AG04449 (cell line): ENCODE results near the gene ELFN2.

Experiments
- CTCF ChIA-PET: fragments of 350-600 bp; formaldehyde crosslinking; extraction: SDS; loops from one replicate; lab custom pipeline; 2021; ENCODE audit warnings: antibody characterized with exemption; lab: Yijun Ruan, JAX
- POLR2A ChIA-PET: fragments of 400-600, 350-600 bp; formaldehyde crosslinking; extraction: SDS; loops from one replicate; lab custom pipeline; 2020; ENCODE audit warnings: antibody characterized with exemption, inconsistent platforms; lab: Yijun Ruan, JAX
- DNase-seq: peaks from one replicate; pipeline ENCODE4 v3.0.0-alpha.2; 2010; ENCODE audit warnings: low read depth, low spot score
- H3K4me3 ChIP-seq: 2 replicates; pipeline ENCODE4 v1.5.1; 2011; ENCODE audit warnings: low read depth, mild to moderate bottlenecking, control low read depth, low read length
- TF ChIP-seq, protein P1 (sequence below): IDR thresholded peaks from one replicate; pipeline ENCODE4 v1.5.1; 2011; ENCODE audit warnings: mild to moderate bottlenecking, moderate library complexity, low read length, control low read depth, inconsistent platforms; ENCODE audit not compliant: insufficient read depth; ENCODE audit errors: missing control alignments

ELFN2 gene

DNA sequence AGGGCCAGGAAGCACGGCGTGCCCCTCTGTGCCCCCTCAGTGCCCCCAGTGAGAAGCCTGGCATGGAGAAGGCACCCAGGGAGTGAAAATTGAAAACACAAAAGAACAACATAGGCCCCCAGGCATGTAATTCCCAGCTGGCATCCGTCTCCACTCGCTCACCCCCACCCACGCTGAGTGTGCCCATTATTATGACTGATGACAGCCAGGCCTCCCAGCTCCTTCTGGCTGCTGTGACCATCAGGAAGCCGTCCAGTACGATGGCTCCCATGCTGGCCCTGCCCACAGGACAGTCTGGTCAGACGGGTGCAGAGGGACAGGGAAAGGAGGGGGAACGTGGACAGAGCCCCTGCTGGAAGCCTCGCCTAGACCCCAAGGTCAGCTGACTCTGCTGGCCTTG lies 30.1 kb downstream of the ELFN2 start:
- CTCF ChIA-PET = interaction anchor here (1.5 to 2.0 kb wide), 2 partner anchors 20 to 32 kb away, joined by 3 to 6 read pairs; no protein-coding TSS in a partner anchor
- DNase-seq = no peak
- no peak overlapping the region for H3K4me3 ChIP-seq
- TF ChIP-seq, protein P1, sequence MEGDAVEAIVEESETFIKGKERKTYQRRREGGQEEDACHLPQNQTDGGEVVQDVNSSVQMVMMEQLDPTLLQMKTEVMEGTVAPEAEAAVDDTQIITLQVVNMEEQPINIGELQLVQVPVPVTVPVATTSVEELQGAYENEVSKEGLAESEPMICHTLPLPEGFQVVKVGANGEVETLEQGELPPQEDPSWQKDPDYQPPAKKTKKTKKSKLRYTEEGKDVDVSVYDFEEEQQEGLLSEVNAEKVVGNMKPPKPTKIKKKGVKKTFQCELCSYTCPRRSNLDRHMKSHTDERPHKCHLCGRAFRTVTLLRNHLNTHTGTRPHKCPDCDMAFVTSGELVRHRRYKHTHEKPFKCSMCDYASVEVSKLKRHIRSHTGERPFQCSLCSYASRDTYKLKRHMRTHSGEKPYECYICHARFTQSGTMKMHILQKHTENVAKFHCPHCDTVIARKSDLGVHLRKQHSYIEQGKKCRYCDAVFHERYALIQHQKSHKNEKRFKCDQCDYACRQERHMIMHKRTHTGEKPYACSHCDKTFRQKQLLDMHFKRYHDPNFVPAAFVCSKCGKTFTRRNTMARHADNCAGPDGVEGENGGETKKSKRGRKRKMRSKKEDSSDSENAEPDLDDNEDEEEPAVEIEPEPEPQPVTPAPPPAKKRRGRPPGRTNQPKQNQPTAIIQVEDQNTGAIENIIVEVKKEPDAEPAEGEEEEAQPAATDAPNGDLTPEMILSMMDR = no peak
- POLR2A ChIA-PET = no interaction called here

DNA sequence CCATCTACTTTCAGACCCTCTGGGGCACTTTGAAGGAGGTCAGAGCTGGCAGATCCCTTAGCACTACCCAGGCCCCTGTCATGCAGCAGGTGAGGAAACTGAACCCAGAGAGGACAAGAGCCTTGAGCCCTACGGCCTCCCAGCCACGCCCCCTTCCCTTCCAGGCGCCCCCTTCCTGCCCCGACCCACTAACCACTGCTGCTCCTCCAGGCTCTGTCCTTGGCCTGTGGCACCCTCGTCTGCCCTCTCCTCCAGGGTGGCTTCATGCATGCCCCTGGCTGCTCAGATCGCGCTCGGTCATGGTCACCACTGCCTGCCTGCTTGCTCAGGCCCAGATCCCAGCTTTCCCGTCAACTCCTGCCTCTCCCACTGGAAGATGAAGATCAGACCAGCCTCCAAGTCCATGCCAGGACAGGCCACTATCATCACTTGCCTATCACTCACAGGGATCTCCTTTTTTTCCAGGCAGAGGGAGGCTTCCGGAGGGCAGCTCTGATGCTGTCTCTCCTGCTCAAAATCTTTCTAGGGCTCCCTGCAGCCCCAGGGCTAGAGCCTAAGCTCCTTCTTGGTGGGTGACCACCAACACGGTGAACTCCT lies 30.7 kb downstream of the ELFN2 start:
- no peak for DNase-seq
- POLR2A ChIA-PET = no interaction called here
- TF ChIP-seq, protein P1 = no peak
- CTCF ChIA-PET = interaction anchor here (1.5 to 2.0 kb wide), 2 partner anchors 20 to 33 kb away, joined by 3 to 6 read pairs; no protein-coding TSS in a partner anchor
- H3K4me3 ChIP-seq = no peak overlapping the region

DNA sequence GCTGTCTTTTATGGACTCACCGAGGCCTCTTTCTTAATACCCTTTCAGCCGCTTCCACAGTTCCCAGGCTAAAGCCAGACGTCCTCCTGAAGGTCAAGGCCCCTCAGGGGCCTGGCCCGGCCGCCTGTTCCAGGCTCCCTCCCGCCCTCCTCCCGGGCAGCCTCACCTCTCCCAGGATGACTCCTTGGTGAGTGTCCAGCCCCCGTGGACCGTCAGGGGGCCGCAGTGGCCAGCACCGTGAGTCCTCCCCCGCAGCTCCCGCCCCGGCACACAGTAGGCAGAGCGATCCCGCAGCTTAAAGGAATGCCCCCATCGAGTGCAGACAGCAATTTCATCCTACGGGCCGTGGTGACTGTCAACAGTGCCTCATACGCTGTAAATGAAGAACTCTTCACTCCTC lies 32.9 kb downstream of the ELFN2 start:
- TF ChIP-seq, protein P1 = no peak
- DNase-seq = no peak
- ChIA-PET POLR2A (no interaction called here), CTCF (interaction anchor here (1.0 kb wide), 1 partner anchor 61 kb away, joined by 3 read pairs; no protein-coding TSS in a partner anchor)
- no peak overlapping the region for H3K4me3 ChIP-seq

DNA sequence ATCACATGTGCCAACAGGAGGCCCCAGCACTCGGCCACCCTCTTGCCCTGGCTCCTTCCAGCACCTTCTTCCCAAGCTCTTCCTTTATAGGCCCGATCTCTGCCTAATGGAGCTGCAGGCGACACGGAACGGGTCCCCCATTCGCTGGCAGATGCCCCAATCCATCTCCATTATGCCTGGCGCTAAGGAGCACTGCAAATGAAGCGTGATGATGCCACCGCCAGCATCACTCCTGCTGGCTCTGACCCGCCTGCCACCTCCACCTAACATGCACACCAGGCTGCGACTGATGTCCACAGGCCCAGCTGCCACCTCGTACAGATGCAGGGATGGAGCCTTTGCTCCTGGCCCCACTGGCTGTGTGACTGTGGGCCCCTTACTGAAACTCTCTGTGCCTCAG lies 33.5 kb downstream of the ELFN2 start:
- ChIA-PET CTCF (interaction anchor here (1.0 kb wide), 1 partner anchor 62 kb away, joined by 3 read pairs; no protein-coding TSS in a partner anchor), POLR2A (no interaction called here)
- TF ChIP-seq, protein P1 = no peak

DNA sequence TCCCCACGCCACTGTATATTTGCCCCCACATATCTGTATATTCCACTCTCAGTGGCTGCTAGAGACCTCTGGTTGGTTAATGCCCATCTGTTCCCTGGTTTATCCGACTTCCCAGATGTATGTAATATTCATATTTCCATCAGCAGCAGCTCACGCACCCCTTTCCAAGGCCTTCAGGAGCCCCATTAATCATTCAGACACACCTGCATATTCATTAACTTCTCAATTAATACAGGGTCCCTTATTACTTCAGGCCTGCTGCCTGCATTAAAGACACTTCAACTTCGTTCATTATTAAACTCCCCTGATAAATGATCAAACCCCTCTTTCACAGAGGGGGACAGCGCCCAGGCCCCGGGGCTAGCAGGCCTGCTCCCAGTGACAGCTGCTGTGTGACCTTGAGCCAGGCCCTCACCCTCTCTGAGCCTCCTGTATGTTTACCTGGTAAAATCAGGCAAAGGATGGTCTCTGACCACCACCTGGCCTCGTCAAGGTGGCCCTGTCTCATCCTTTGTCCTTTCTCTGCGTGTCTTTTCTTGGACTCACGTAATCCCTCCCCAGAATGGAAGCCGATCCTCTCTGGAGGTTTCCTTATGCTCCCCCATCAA lies 34.5 kb downstream of the ELFN2 start:
- ChIA-PET CTCF (no interaction called here), POLR2A (no interaction called here)
- no peak for DNase-seq
- TF ChIP-seq, protein P1 = no peak
- no peak overlapping the region for H3K4me3 ChIP-seq

More for the DNA sequence above, 33.5 kb downstream of the ELFN2 start:
- H3K4me3 ChIP-seq = no peak overlapping the region
- DNase-seq = no peak

DNA sequence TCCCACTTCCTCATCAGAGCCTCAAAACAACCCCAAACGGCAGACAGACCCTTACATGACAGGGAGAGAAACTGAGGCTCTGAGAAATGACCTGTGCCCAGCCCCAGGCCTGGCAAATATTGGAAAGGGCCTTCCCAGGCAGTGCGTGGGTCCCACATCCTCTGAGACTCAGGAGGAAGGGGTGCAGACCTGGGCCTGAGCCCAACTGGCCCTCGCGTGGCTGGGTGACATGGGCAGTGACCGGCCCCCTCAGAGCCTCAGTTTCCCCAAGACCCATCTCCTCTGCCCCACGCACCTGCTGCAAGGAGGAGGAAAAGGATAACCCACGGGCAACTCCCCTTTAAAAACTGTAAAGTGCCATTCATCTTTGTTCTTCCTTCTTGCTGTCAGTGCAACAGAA lies 35.6 kb downstream of the ELFN2 start:
- DNase-seq = no peak
- CTCF ChIA-PET = no interaction called here
- POLR2A ChIA-PET = no interaction called here
- H3K4me3 ChIP-seq = no peak overlapping the region
- TF ChIP-seq, protein P1 = no peak
